ENCODE results near the gene DTNA.

- TF ChIP-seq CTCF (IDR thresholded peaks at IDR 0.05) (no peak), POLR2A (IDR thresholded peaks at IDR 0.05) (no peak)
Measured at GRCh38 chr18:34901299-34901698, 191.2 kb downstream of the DTNA start.

Measured in prostate gland (tissue), 2 donors.